Breast epithelium (tissue), 4 donors: ENCODE data around the gene SS18. TPM values are rescaled to one million over a fixed set of nuclear protein-coding genes. Genes with fewer than 3 reads are reported as not detected.

Experiments
- DNase-seq, 2 donors: peaks; one replicate each; pipeline ENCODE4 v3.0.0-alpha.2; 2019; ENCODE audit warnings: low spot score in 2 of 2
- H3K27ac ChIP-seq, 2 donors: fragments of 200-600 bp; sonication (generic) in 1 of 2; one replicate each; pipeline ENCODE4 v1.5.1; 2016 to 2019; ENCODE audit warnings: mild to moderate bottlenecking in 1 of 2
- H3K27me3 ChIP-seq, 2 donors: fragments of 200-600 bp; sonication (generic) in 1 of 2; one replicate each; pipeline versions ENCODE4 v1.5.1 to v1.6.0; 2017 to 2019; ENCODE audit warnings: control low read depth in 1 of 2, mild to moderate bottlenecking in 1 of 2
- H3K36me3 ChIP-seq: fragments of 200-600 bp; one replicate; pipeline ENCODE4 v1.5.1; 2019
- H3K4me1 ChIP-seq, 2 donors: fragments of 200-600 bp; sonication (generic); one replicate each; pipeline ENCODE4 v1.5.1; 2016 to 2019; ENCODE audit warnings: control low read depth in 1 of 2
- H3K4me3 ChIP-seq, 3 donors: fragments of 200-600 bp; sonication (generic); 1 replicate in 2 of 3; 2 replicates in 1 of 3; pipeline ENCODE4 v1.5.1; 2016 to 2019; ENCODE audit warnings: mild to moderate bottlenecking in 3 of 3, moderate library complexity in 2 of 3
- H3K9me3 ChIP-seq, 2 donors: fragments of 200-600 bp; sonication (generic) in 1 of 2; one replicate each; pipeline ENCODE4 v1.5.1; 2016 to 2019; ENCODE audit warnings: control low read depth in 1 of 2
- POLR2A ChIP-seq: fragments of 450-650 bp; IDR thresholded peaks from one replicate; pipeline ENCODE4 v1.6.1; 2016; ENCODE audit warnings: antibody characterized with exemption, mild to moderate bottlenecking, moderate library complexity
- POLR2AphosphoS5 ChIP-seq, 3 donors: sonication (generic); formaldehyde crosslinking; IDR thresholded peaks; one replicate each; pipeline ENCODE4 v1.6.1; 2017; ENCODE audit warnings: antibody characterized with exemption in 3 of 3
- intact Hi-C: fragments of 100-400 bp; cut with DNase I; formaldehyde crosslinking; loops from one replicate; pipeline ENCODE4 v1.15.1; 2023; ENCODE audit warnings: low total_unique reads
- total RNA-seq, 3 donors: library from RNA; depleted of rRNA; stranded (reverse); fragments of >200 nt; gene quantifications; one replicate each; pipeline ENCODE4 v1.1.0, GENCODE V29; 2016
- TF ChIP-seq, protein P1 (sequence below), 3 donors: fragments of 450-650 bp; IDR thresholded peaks; one replicate each; pipeline ENCODE4 v1.5.1; 2016 to 2017; ENCODE audit warnings: antibody characterized with exemption in 3 of 3, mild to moderate bottlenecking in 3 of 3, moderate library complexity in 3 of 3

SS18 gene
- total RNA-seq, 3 donors from 2014 or later: 99.1 to 205 (median 148) TPM

GRCh38 chr18:25998461-25998860 is 92.0 kb downstream of the SS18 start:
- H3K36me3 ChIP-seq: no peaks in the 10 kb centered on the region
- no peak overlapping the region for H3K4me3 ChIP-seq
- H3K27ac ChIP-seq: no peak overlapping the region
- no peaks in the 10 kb centered on the region for H3K4me1 ChIP-seq
- no peaks in the 10 kb centered on the region for H3K9me3 ChIP-seq
- no peaks in the 10 kb centered on the region for H3K27me3 ChIP-seq
- DNase-seq: no peak
- intact Hi-C loops: no loop called here
- TF ChIP-seq, protein P1, sequence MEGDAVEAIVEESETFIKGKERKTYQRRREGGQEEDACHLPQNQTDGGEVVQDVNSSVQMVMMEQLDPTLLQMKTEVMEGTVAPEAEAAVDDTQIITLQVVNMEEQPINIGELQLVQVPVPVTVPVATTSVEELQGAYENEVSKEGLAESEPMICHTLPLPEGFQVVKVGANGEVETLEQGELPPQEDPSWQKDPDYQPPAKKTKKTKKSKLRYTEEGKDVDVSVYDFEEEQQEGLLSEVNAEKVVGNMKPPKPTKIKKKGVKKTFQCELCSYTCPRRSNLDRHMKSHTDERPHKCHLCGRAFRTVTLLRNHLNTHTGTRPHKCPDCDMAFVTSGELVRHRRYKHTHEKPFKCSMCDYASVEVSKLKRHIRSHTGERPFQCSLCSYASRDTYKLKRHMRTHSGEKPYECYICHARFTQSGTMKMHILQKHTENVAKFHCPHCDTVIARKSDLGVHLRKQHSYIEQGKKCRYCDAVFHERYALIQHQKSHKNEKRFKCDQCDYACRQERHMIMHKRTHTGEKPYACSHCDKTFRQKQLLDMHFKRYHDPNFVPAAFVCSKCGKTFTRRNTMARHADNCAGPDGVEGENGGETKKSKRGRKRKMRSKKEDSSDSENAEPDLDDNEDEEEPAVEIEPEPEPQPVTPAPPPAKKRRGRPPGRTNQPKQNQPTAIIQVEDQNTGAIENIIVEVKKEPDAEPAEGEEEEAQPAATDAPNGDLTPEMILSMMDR (IDR thresholded peaks at IDR 0.05): no peak
- TF ChIP-seq POLR2A: no peak
- no peak for TF ChIP-seq POLR2AphosphoS5 (IDR thresholded peaks at IDR 0.05)

DNA sequence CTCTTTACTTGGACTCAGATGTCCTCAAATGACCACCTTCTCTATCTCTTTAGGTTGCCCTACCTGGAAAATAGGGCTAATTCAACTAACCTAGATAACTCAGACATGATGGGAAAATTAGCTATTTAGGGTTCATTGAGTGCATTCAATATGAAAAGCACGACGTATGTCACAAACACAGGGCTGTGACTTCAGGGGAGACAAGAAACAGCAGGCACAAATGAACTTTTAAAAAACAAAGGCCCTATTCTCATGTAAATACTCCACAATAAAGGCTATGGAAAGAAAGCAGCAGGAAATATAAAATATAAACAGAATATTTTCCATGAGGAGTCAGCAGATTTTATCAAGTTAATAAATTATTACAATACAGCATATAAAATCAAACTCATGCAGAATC is 97.8 kb downstream of the SS18 start:
- no peak for TF ChIP-seq POLR2A
- TF ChIP-seq, protein P1 (IDR thresholded peaks at IDR 0.05): no peak
- TF ChIP-seq POLR2AphosphoS5 (IDR thresholded peaks at IDR 0.05): no peak
- intact Hi-C loops: loop anchor here (5.0 kb wide), 1 partner anchor 1035 kb away; no protein-coding TSS in a partner anchor
- Histone ChIP-seq H3K36me3 (no peaks in the 10 kb centered on the region), H3K27ac (no peak overlapping the region), H3K4me1 (no peaks in the 10 kb centered on the region), H3K4me3 (no peak overlapping the region), H3K27me3 (no peaks in the 10 kb centered on the region), H3K9me3 (no peaks in the 10 kb centered on the region)
- no peak for DNase-seq

- Histone ChIP-seq H3K36me3 (no peaks in the 10 kb centered on the region), H3K4me3 (no peak overlapping the region), H3K27ac (no peak overlapping the region), H3K9me3 (no peaks in the 10 kb centered on the region), H3K27me3 (no peaks in the 10 kb centered on the region), H3K4me1 (no peaks in the 10 kb centered on the region)
- no peak for DNase-seq
- TF ChIP-seq, protein P1 (IDR thresholded peaks at IDR 0.05): no peak
- TF ChIP-seq POLR2AphosphoS5 (IDR thresholded peaks at IDR 0.05) (no peak), POLR2A (no peak)
- intact Hi-C loops: loop anchor here (5.0 kb wide), 1 partner anchor 1033 kb away; no protein-coding TSS in a partner anchor
These were observed 99.9 kb downstream of the SS18 start for GRCh38 chr18:25990473-25990872.

GRCh38 chr18:25985707-25986394 is 104.6 kb downstream of the SS18 start:
- H3K27ac ChIP-seq: no peak overlapping the region
- TF ChIP-seq POLR2AphosphoS5 (IDR thresholded peaks at IDR 0.05): no peak
- no peak for TF ChIP-seq POLR2A
- TF ChIP-seq, protein P1 (IDR thresholded peaks at IDR 0.05): no peak
- no peak overlapping the region for H3K4me3 ChIP-seq
- H3K36me3 ChIP-seq: no peaks in the 10 kb centered on the region
- intact Hi-C loops: no loop called here
- no peak for DNase-seq
- H3K4me1 ChIP-seq: no peaks in the 10 kb centered on the region
- H3K9me3 ChIP-seq: no peaks in the 10 kb centered on the region
- no peaks in the 10 kb centered on the region for H3K27me3 ChIP-seq

DNA sequence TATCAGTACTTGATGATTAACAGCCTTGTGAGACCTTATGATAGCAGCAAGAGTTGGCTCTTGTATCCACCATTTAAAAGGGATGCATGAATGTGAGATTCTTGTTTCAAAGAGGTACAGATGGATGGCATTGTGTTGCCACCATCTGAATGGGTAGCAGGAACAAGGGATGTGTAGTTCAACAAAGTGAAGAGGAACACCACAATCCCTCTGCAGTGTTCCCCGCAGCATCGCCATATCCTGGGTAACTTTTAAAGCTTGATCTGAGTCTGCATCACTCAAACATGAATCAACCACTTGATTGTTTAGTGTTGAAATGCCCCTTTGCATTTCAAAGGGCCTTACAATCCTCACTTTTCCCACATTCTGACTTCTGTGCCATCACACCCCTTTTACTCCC is 106.7 kb downstream of the SS18 start:
- no peaks in the 10 kb centered on the region for H3K4me1 ChIP-seq
- H3K27me3 ChIP-seq: no peaks in the 10 kb centered on the region
- H3K36me3 ChIP-seq: no peaks in the 10 kb centered on the region
- TF ChIP-seq, protein P1 (IDR thresholded peaks at IDR 0.05): no peak
- TF ChIP-seq POLR2AphosphoS5 (IDR thresholded peaks at IDR 0.05): no peak
- TF ChIP-seq POLR2A: no peak
- H3K4me3 ChIP-seq: no peak overlapping the region
- H3K27ac ChIP-seq: no peak overlapping the region
- intact Hi-C loops: no loop called here
- no peaks in the 10 kb centered on the region for H3K9me3 ChIP-seq
- DNase-seq: no peak
